Smooth muscle cell of the umbilical artery (primary cell): ENCODE results near the gene MMGT1. TPM values are rescaled to one million over a fixed set of nuclear protein-coding genes. Genes with fewer than 3 reads are reported as not detected.

Experiments
- total RNA-seq: library from RNA; depleted of rRNA; stranded (reverse); fragments of >200 nt; gene quantifications from 2 replicates; pipeline ENCODE4 v1.2.3, GENCODE V29; 2014

The MMGT1 gene
- 9.5 and 17.8 TPM in 2 replicates for total RNA-seq

DNA sequence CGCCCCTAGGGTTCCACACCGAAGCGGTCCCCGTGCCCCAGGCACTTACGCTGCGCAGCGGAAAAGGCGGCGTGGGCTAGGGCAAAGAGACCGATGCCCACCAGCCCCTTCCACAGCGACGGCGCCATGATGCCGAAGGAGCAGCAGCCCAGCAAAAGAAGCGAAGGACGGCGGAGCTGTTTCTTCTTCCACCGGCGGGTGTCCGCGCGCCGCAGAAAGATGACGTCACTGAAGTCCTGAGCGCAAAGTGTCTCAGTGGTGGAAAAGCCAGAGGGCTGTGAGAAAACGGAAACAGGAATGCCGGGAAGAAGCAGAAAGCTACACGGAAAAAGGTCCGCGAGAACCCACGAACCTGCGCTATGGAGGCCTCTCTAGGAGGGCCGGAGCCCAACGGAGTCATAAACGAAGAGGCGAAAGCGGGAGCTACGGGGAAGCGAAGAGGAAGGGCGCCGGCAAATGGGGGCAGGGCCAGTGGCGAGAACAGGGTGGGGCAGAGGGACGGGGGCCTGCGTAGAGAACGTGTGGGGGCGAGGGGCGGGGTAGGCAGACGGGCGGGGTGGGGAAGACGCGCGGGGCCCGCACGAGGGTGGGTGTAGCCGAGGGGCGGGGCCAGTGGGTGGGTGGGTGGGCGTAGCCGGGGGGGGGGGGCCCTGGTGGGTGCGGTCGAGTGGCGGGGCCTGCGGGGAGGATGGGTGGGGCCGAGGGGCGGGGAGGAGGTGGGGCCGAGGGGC, at the start of gene MMGT1:
Gene MMGT1, minus strand, starts transcription at position 441 of the 731 bp plus-strand sequence. Its CDS starts 313 bp downstream, at position 128.

DNA sequence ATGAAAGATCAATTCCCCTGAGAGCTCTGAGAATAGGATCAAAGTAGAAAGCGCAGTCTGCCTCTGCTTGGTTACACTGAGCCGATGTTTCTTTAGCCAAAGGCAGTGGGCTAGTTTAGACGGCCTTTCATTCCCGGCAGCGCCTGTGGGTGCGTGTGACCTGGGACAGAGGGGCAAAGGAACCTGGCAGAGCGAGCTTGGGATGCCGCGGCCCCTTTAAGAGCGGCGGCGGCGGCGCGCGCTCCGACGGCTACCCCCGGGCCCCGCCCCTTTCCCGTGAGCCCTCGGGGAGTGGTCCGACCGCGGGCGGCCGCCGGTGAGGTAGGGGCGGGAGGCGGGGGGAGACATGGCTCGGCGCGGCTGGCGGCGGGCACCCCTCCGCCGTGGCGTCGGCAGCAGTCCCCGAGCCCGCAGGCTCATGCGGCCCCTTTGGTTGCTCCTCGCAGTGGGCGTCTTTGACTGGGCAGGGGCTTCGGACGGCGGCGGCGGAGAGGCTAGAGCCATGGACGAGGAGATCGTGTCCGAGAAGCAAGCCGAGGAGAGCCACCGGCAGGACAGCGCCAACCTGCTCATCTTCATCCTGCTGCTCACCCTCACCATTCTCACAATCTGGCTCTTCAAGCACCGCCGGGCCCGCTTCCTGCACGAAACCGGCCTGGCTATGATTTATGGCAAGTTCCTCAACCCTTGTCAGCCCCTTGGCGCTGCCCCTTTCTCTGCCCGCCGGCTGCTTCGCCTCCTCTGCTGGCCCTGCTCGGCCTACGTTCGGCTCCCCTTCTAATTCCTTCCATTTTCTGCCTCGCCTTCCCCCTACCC, 11.6 kb upstream of the MMGT1 start, which contains the start of gene SLC9A6:
Gene SLC9A6, plus strand, starts transcription at position 279 of the 816 bp plus-strand sequence. Its CDS starts 224 bp downstream, at position 503.

Other genes with a start within 250 kb of the MMGT1 start
- gene CT45A3, start 205.8 kb downstream of the MMGT1 start, total RNA-seq, result not detected in 2 replicates
- gene CT45A5, start 188.5 kb downstream of the MMGT1 start, total RNA-seq, result not detected in 2 replicates
- not detected in 2 replicates for gene CT45A6, start 171.2 kb downstream of the MMGT1 start, total RNA-seq
- not detected in 2 replicates for gene CT45A2, start 154.0 kb downstream of the MMGT1 start, total RNA-seq
- not detected in 2 replicates for gene CT45A7, start 136.7 kb downstream of the MMGT1 start, total RNA-seq
- gene CT45A8, start 119.5 kb downstream of the MMGT1 start, total RNA-seq, result not detected in 2 replicates
- gene CT45A9, start 102.2 kb downstream of the MMGT1 start, total RNA-seq, result not detected in 2 replicates
- gene CT45A10, start 80.5 kb downstream of the MMGT1 start, total RNA-seq, result not detected in 2 replicates
- not detected in 2 replicates for gene SAGE1, start 80.3 kb downstream of the MMGT1 start, total RNA-seq
- 24.4 and 29.4 TPM in 2 replicates for gene SLC9A6, start 11.4 kb upstream of the MMGT1 start, total RNA-seq
- 63.2 and 118 TPM in 2 replicates for gene FHL1, start 173.5 kb upstream of the MMGT1 start, total RNA-seq